Parathyroid adenoma (tissue), 2 donors: Measurements from ENCODE around the gene KDM3A.

Experiments
- H2AFZ ChIP-seq: fragments of 300-600 bp; sonication (generic); one replicate; pipeline ENCODE4 v1.7.0; 2017; ENCODE audit warnings: antibody characterized with exemption, mild to moderate bottlenecking
- H3K27ac ChIP-seq: fragments of 300-600 bp; sonication (generic); one replicate; pipeline ENCODE4 v1.7.0; 2017
- H3K27me3 ChIP-seq: fragments of 300-600 bp; sonication (generic); one replicate; pipeline ENCODE4 v1.7.0; 2017; ENCODE audit warnings: low read length; ENCODE audit not compliant: control insufficient read depth, insufficient read depth
- H3K36me3 ChIP-seq: fragments of 300-600 bp; sonication (generic); one replicate; pipeline ENCODE4 v1.7.0; 2017; ENCODE audit warnings: low read length; ENCODE audit not compliant: control insufficient read depth, insufficient read depth
- H3K4me1 ChIP-seq: fragments of 300-600 bp; sonication (generic); one replicate; pipeline ENCODE4 v1.7.0; 2017; ENCODE audit warnings: control low read depth
- H3K4me2 ChIP-seq: fragments of 300-600 bp; sonication (generic); one replicate; pipeline ENCODE4 v1.7.0; 2017; ENCODE audit warnings: low read length
- H3K4me3 ChIP-seq: fragments of 300-600 bp; sonication (generic); one replicate; pipeline ENCODE4 v1.7.0; 2017; ENCODE audit warnings: low read depth, low read length
- H3K79me2 ChIP-seq: fragments of 300-600 bp; sonication (generic); one replicate; pipeline ENCODE4 v1.7.0; 2017; ENCODE audit warnings: control low read depth
- H3K9ac ChIP-seq: fragments of 300-600 bp; sonication (generic); one replicate; pipeline ENCODE4 v1.7.0; 2017; ENCODE audit warnings: mild to moderate bottlenecking
- H3K9me3 ChIP-seq: fragments of 300-600 bp; sonication (generic); one replicate; pipeline ENCODE4 v1.7.0; 2017; ENCODE audit warnings: low read length; ENCODE audit not compliant: control insufficient read depth
- TF ChIP-seq, protein P1 (sequence below): fragments of 300-600 bp; sonication (generic); IDR thresholded peaks from one replicate; pipeline ENCODE4 v1.7.0; 2017; ENCODE audit warnings: antibody characterized with exemption, mild to moderate bottlenecking
- donor health status: primary hyperparathyroidism.

Gene KDM3A

DNA sequence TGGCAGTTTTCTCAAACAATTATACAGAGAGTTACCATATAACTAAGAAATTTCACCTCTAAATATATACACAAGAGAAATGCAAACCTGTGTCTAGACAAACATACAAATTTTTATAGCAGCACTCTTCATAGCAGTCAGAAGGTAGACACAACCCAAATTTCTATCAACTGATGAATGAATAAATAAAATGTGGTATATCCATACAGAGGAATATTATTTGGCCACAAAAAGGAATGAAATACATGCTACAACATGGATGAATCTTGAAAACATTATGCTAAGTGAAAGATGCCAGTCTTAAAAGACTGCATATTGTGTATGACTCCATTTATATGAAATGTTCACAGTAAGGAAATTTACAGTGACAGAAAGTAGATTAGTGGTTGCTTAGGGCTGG lies 30.6 kb upstream of the KDM3A start:
- H3K79me2 ChIP-seq: no peaks in the 10 kb centered on the region
- no peak overlapping the region for H3K9ac ChIP-seq
- H3K9me3 ChIP-seq: no peaks in the 10 kb centered on the region
- no peaks in the 10 kb centered on the region for H3K4me1 ChIP-seq
- H3K27me3 ChIP-seq: no peaks in the 10 kb centered on the region
- no peak overlapping the region for H2AFZ ChIP-seq
- H3K36me3 ChIP-seq: no peaks in the 10 kb centered on the region
- TF ChIP-seq, protein P1, sequence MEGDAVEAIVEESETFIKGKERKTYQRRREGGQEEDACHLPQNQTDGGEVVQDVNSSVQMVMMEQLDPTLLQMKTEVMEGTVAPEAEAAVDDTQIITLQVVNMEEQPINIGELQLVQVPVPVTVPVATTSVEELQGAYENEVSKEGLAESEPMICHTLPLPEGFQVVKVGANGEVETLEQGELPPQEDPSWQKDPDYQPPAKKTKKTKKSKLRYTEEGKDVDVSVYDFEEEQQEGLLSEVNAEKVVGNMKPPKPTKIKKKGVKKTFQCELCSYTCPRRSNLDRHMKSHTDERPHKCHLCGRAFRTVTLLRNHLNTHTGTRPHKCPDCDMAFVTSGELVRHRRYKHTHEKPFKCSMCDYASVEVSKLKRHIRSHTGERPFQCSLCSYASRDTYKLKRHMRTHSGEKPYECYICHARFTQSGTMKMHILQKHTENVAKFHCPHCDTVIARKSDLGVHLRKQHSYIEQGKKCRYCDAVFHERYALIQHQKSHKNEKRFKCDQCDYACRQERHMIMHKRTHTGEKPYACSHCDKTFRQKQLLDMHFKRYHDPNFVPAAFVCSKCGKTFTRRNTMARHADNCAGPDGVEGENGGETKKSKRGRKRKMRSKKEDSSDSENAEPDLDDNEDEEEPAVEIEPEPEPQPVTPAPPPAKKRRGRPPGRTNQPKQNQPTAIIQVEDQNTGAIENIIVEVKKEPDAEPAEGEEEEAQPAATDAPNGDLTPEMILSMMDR: no peak
- no peak overlapping the region for H3K27ac ChIP-seq
- H3K4me2 ChIP-seq: no peak overlapping the region
- H3K4me3 ChIP-seq: no peak overlapping the region

DNA sequence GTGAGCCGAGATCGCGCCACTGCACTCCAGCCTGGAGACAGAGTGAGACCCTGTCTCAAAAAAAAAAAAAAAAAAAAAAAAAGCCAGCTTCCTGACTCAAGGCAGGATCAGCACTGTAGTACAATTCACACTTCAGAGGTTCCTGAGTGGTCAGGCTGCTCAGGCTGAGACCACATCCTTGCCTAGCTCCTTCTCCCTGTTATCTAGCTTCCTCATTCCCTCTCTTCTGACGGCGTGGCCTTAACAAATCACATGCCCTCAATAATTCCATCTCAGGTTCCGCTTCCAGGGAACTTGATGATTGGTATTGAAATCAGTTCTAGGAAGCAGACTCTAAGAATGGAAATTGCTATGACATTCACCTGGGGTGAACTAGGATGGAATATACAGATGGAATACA lies 29.8 kb upstream of the KDM3A start:
- Histone ChIP-seq H3K4me3 (no peak overlapping the region), H3K36me3 (no peaks in the 10 kb centered on the region), H2AFZ (no peak overlapping the region), H3K4me2 (no peak overlapping the region), H3K79me2 (no peaks in the 10 kb centered on the region), H3K27ac (no peak overlapping the region), H3K27me3 (no peaks in the 10 kb centered on the region), H3K4me1 (no peaks in the 10 kb centered on the region), H3K9ac (no peak overlapping the region), H3K9me3 (no peaks in the 10 kb centered on the region)
- TF ChIP-seq, protein P1: no peak

DNA sequence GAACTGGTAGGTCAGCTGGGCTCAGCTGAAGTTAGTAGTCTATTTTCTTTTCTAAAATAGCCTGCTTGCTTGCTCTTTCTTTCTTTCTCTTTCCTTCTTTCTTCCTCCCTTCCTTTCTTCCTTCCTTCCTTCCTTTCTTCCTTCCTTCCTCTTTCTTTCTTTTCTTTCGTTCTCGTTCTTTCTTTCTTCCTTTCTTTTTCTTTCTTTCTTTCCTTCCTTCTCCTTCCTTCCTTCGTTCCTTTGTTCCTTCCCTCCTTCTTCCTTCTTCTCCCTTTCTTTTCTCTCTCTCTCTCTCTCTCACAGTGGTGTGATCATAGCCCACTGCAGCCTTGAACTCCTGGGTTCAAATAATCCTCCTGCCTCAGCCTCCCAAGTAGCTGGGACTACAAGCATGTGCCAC lies 29.2 kb upstream of the KDM3A start:
- Histone ChIP-seq H3K79me2 (no peaks in the 10 kb centered on the region), H3K27me3 (no peaks in the 10 kb centered on the region), H3K4me1 (no peaks in the 10 kb centered on the region), H2AFZ (no peak overlapping the region), H3K9me3 (no peaks in the 10 kb centered on the region), H3K4me2 (no peak overlapping the region), H3K36me3 (no peaks in the 10 kb centered on the region), H3K9ac (no peak overlapping the region), H3K27ac (no peak overlapping the region), H3K4me3 (no peak overlapping the region)
- TF ChIP-seq, protein P1: no peak

DNA sequence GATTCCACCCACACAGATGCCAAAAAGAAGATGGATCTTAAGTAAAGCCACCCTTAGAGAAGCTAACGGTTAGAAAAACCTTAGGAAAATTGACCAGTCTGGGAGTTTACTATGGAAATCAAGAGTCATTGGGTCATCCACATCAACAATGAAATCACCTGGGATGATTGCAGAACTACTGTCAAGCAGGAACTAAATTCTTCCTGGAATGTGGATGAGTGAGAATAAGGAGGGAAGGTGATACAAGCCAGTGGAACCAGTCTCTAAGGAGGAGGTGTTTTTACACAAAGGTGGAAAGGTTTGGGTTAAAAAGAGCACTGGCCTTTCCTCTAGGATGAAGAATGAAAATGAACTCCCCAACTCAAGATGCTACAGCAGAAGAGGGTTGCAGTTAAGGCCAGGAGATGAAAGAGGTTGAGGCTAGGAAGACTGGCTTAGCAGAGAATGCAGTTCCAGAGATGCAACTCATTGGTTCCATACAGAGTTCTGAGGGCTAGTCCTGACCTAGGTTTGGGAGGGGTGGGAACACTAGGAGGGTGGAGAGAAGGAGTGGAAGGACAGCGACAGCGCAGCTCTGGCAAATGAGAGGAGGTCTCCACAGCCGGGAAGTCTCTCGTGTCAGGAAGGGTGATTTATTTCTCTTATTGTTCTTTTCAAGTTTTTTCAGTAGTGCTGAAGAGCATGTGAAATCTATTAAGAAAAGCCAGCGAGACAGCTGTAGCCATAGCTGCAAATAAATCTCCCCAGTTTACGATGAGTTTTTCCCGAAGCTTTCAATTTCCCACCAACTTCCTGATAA lies 27.7 kb upstream of the KDM3A start:
- Histone ChIP-seq H3K27me3 (no peaks in the 10 kb centered on the region), H3K9me3 (no peaks in the 10 kb centered on the region), H3K4me2 (no peak overlapping the region), H3K4me3 (no peak overlapping the region), H3K27ac (no peak overlapping the region), H2AFZ (no peak overlapping the region), H3K4me1 (no peaks in the 10 kb centered on the region), H3K79me2 (no peaks in the 10 kb centered on the region), H3K9ac (no peak overlapping the region), H3K36me3 (no peaks in the 10 kb centered on the region)
- TF ChIP-seq, protein P1: no peak

DNA sequence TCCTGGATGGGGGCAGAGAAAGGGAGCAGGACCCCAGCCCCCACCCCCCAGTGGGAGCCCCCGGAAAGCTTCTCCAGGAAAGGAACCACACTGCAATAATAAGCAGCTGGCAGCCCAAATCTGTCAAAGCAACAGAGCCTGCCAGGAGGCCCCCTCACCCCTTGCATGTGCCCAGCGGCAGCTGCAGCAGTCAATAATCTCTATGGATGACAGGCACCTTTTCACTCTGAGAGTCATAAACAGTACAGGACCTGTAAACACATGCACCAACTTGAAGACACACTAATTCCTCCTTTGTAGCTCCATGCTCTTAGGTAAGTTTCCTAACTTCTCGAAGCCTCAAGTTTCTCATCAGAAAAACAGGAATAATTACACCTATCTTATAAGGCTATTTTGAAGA lies 26.2 kb upstream of the KDM3A start:
- Histone ChIP-seq H3K36me3 (no peaks in the 10 kb centered on the region), H3K79me2 (no peaks in the 10 kb centered on the region), H3K4me2 (no peak overlapping the region), H3K9me3 (no peaks in the 10 kb centered on the region), H3K9ac (no peak overlapping the region), H3K4me3 (no peak overlapping the region), H3K27me3 (no peaks in the 10 kb centered on the region), H3K27ac (no peak overlapping the region), H3K4me1 (no peaks in the 10 kb centered on the region), H2AFZ (no peak overlapping the region)
- TF ChIP-seq, protein P1: no peak
